Endothelial cell of umbilical vein (primary cell): ENCODE results near the gene ACKR3. TPM values are rescaled to one million over a fixed set of nuclear protein-coding genes. Genes with fewer than 3 reads are reported as not detected.

Source experiments
- BruUV-seq: library from RNA; stranded (reverse); fragments of 400-500 nt; replicated peaks from 2 replicates; lab custom pipeline; 2021; lab: Mats Ljungman, UMichigan
- CTCF ChIA-PET: fragments of 300-600, 350-600 bp; sonication (Branson Sonifier 250); formaldehyde crosslinking; loops from one replicate; lab custom pipeline; 2021; ENCODE audit warnings: antibody characterized with exemption, inconsistent platforms; lab: Charles Lee
- POLR2A ChIA-PET: fragments of 300-600, 350-600 bp; sonication (Branson Sonifier 250); formaldehyde crosslinking; loops from one replicate; lab custom pipeline; 2021; ENCODE audit warnings: antibody characterized with exemption, inconsistent platforms; lab: Charles Lee
- DNase-seq: peaks from one replicate; pipeline ENCODE4 v3.0.0-alpha.2; 2011; ENCODE audit warnings: low read depth, low spot score
- FAIRE-seq: peaks from 2 replicates; lab custom pipeline; 2011; peaks lifted over from hg19 to GRCh38; lab: Jason Lieb, UNC
- H2AFZ ChIP-seq: 2 replicates; pipeline ENCODE4 v1.6.0; 2012; ENCODE audit warnings: low read depth, low read length, control low read depth, inconsistent platforms
- H3K27ac ChIP-seq: 2 replicates; pipeline ENCODE4 v1.5.1; 2011; ENCODE audit warnings: low read depth, mild to moderate bottlenecking, control low read depth, low read length, moderate library complexity; ENCODE audit not compliant: insufficient read depth
- H3K27me3 ChIP-seq, 2 experiments: 2 replicates each; pipeline versions ENCODE4 v1.6.0 to v1.6.1; 2011; ENCODE audit warnings: low read length in 2 of 2, mixed read lengths in 1 of 2; ENCODE audit not compliant: control insufficient read depth in 2 of 2, insufficient read depth in 2 of 2
- H3K36me3 ChIP-seq, 2 experiments: 2 replicates in 1 of 2; 3 replicates in 1 of 2; pipeline ENCODE4 v1.5.1; 2011; ENCODE audit warnings: low read length in 2 of 2, mild to moderate bottlenecking in 1 of 2, moderate library complexity in 1 of 2; ENCODE audit not compliant: control insufficient read depth in 2 of 2, insufficient read depth in 2 of 2; ENCODE audit errors: extremely low read depth in 1 of 2
- H3K4me1 ChIP-seq: 3 replicates; pipeline ENCODE4 v1.5.1; 2011; ENCODE audit warnings: mild to moderate bottlenecking, low read length; ENCODE audit not compliant: control insufficient read depth, insufficient read depth; ENCODE audit errors: extremely low read depth
- H3K4me2 ChIP-seq: 2 replicates; pipeline ENCODE4 v1.6.1; 2011; ENCODE audit warnings: low read length, control low read depth, mixed read lengths; ENCODE audit not compliant: insufficient read depth
- H3K4me3 ChIP-seq, 3 experiments: fragments of 200-600 bp in 1 of 3; sonication (generic), shearing (Covaris generic) in 1 of 3; replicated peaks in 1 of 3; 2 replicates each; pipeline ENCODE4 v1.5.1; 2011 to 2016; ENCODE audit warnings: control low read depth in 3 of 3, low read length in 3 of 3, mild to moderate bottlenecking in 2 of 3, inconsistent platforms in 1 of 3, low read depth in 1 of 3, moderate library complexity in 1 of 3; ENCODE audit not compliant: insufficient read depth in 1 of 3
- H3K79me2 ChIP-seq: 2 replicates; pipeline ENCODE4 v1.6.0; 2012; ENCODE audit warnings: low read length, inconsistent platforms; ENCODE audit not compliant: control insufficient read depth, insufficient read depth
- H3K9ac ChIP-seq: replicated peaks from 2 replicates; pipeline ENCODE3; 2011; ENCODE audit warnings: low read length, control low read depth; ENCODE audit not compliant: insufficient read depth; ENCODE audit errors: extremely low read depth
- H3K9me1 ChIP-seq: replicated peaks from 3 replicates; pipeline ENCODE4 v1.6.0; 2011; ENCODE audit warnings: mild to moderate bottlenecking, low read length; ENCODE audit not compliant: control insufficient read depth, insufficient read depth; ENCODE audit errors: extremely low read depth
- H3K9me3 ChIP-seq: replicated peaks from 2 replicates; pipeline ENCODE4 v1.5.1; 2012; ENCODE audit warnings: low read length, inconsistent platforms; ENCODE audit not compliant: control insufficient read depth, insufficient read depth
- H4K20me1 ChIP-seq: replicated peaks from 2 replicates; pipeline ENCODE3; 2011; ENCODE audit warnings: mild to moderate bottlenecking, low read length; ENCODE audit not compliant: control insufficient read depth, insufficient read depth; ENCODE audit errors: extremely low read depth
- EZH2 ChIP-seq: IDR thresholded peaks from 2 replicates; pipeline ENCODE4 v1.6.1; 2012; ENCODE audit warnings: borderline replicate concordance, low read depth, mild to moderate bottlenecking, moderate library complexity, low read length, inconsistent platforms; ENCODE audit not compliant: severe bottlenecking
- FOS ChIP-seq: IDR thresholded peaks from 2 replicates; pipeline ENCODE4 v1.6.1; 2011; ENCODE audit warnings: mild to moderate bottlenecking, low read length, moderate library complexity, borderline replicate concordance; ENCODE audit not compliant: insufficient read depth
- GATA2 ChIP-seq: IDR thresholded peaks from 2 replicates; pipeline ENCODE4 v1.7.0; 2011; ENCODE audit warnings: low read depth, mild to moderate bottlenecking, moderate library complexity, mixed read lengths, low read length; ENCODE audit not compliant: insufficient read length, insufficient read depth
- JUN ChIP-seq: IDR thresholded peaks from 2 replicates; pipeline ENCODE4 v1.6.1; 2011; ENCODE audit warnings: borderline replicate concordance, low read depth; ENCODE audit not compliant: insufficient read length, insufficient read depth
- MYC ChIP-seq: IDR thresholded peaks from one replicate; pipeline ENCODE4 v1.6.1; 2011; ENCODE audit warnings: mild to moderate bottlenecking, low read depth, low read length
- POLR2A ChIP-seq: IDR thresholded peaks from 2 replicates; pipeline ENCODE4 v1.6.1; 2012; ENCODE audit warnings: low read depth, mild to moderate bottlenecking, control low read depth, low read length
- POLR2AphosphoS5 ChIP-seq: IDR thresholded peaks from 2 replicates; pipeline ENCODE4 v1.6.1; 2012; ENCODE audit warnings: low read depth, mild to moderate bottlenecking, control low read depth, low read length, moderate library complexity; ENCODE audit not compliant: insufficient read depth
- dilution Hi-C: fragments of 300-500 bp; cut with MboI; formaldehyde crosslinking; loops from one replicate; pipeline ENCODE4 v1.15.0; 2019; ENCODE audit warnings: low sequenced_read_pairs; ENCODE audit not compliant: extremely low pct_ligation_motif_present
- intact Hi-C: fragments of 100-400 bp; cut with micrococcal nuclease; formaldehyde crosslinking; loops from one replicate; pipeline ENCODE4 v1.10.0; 2022
- polyA plus RNA-seq, 4 experiments: library from polyadenylated mRNA; depleted of rRNA in 3 of 4; stranded (reverse) in 3 of 4; unstranded in 1 of 4; fragments of >200 nt; gene quantifications; 2 replicates each; pipeline versions ENCODE4 v1.2.1 to v1.2.3, GENCODE V29; 2011 to 2012; ENCODE audit warnings: missing spikeins in 1 of 4
- total RNA-seq: library from RNA; stranded (reverse); gene quantifications from 2 replicates; pipeline ENCODE4 v1.2.3, GENCODE V29; 2021
- TF ChIP-seq, protein P1 (sequence below), 2 donors: IDR thresholded peaks; 1 replicate in 1 of 2; 2 replicates in 1 of 2; pipeline ENCODE4 v1.5.1; 2011; ENCODE audit warnings: low read length in 2 of 2, mild to moderate bottlenecking in 2 of 2, moderate library complexity in 2 of 2, control low read depth in 1 of 2, inconsistent platforms in 1 of 2, low read depth in 1 of 2; ENCODE audit not compliant: insufficient read depth in 1 of 2; ENCODE audit errors: extremely low read depth in 1 of 2
- TF ChIP-seq, protein P2 (sequence below): IDR thresholded peaks from 2 replicates; pipeline ENCODE4 v1.6.1; 2011; ENCODE audit not compliant: insufficient read depth, insufficient read length

The ACKR3 gene
- total and polyA plus RNA-seq, 2 donors (not counting 3 experiments of a cell fraction or from before 2014, with no cell fraction given), result 31.1 to 428 TPM

DNA sequence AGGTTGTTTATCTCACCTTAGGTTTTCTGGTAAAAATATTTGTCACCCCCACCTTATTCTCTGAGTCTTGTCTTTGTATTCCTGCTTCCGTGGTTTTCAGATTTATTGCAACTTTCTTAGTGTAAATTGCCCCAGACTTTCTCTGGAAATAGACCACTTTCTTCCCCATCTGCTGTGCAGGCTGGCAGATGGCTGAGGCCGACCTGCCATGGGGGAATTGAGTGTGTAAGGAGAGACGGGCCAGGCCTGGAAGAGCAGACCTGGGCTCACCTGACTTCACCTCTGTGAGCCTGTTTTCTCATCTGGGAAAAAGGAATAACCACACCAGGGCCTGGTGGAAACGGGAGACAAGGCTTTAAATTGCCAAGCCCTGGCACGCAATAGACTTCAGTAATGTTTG is 44.9 kb downstream of the ACKR3 start:
- no peak overlapping the region for H3K27ac ChIP-seq
- ChIA-PET POLR2A (no interaction called here), CTCF (no interaction called here)
- no peak for DNase-seq
- no peaks in the 10 kb centered on the region for H3K36me3 ChIP-seq
- no peaks in the 10 kb centered on the region for H3K4me1 ChIP-seq
- no peaks in the 10 kb centered on the region for H3K9me1 ChIP-seq
- no TSS peak for BruUV-seq
- H3K27me3 ChIP-seq, result peaks cover 0 to 5% of the 10 kb centered on the region in 2 experiments
- FAIRE-seq, result no peak
- no peak overlapping the region for H2AFZ ChIP-seq
- dilution Hi-C loops, result no loop called here
- H3K79me2 ChIP-seq, result no peaks in the 10 kb centered on the region
- H3K4me3 ChIP-seq, result no peak overlapping the region
- H3K9me3 ChIP-seq, result no peaks in the 10 kb centered on the region
- TF ChIP-seq MYC (no peak), POLR2A (no peak), JUN (no peak), EZH2 (no peak), GATA2 (no peak), FOS (no peak), POLR2AphosphoS5 (no peak)
- TF ChIP-seq, protein P1, sequence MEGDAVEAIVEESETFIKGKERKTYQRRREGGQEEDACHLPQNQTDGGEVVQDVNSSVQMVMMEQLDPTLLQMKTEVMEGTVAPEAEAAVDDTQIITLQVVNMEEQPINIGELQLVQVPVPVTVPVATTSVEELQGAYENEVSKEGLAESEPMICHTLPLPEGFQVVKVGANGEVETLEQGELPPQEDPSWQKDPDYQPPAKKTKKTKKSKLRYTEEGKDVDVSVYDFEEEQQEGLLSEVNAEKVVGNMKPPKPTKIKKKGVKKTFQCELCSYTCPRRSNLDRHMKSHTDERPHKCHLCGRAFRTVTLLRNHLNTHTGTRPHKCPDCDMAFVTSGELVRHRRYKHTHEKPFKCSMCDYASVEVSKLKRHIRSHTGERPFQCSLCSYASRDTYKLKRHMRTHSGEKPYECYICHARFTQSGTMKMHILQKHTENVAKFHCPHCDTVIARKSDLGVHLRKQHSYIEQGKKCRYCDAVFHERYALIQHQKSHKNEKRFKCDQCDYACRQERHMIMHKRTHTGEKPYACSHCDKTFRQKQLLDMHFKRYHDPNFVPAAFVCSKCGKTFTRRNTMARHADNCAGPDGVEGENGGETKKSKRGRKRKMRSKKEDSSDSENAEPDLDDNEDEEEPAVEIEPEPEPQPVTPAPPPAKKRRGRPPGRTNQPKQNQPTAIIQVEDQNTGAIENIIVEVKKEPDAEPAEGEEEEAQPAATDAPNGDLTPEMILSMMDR (IDR thresholded peaks at IDR 0.05; ENCODE audit: extremely low read depth in 1 of 2, insufficient read depth in 1 of 2, low read depth in 1 of 2, low read length in 2 of 2), result no peak
- TF ChIP-seq, protein P2, sequence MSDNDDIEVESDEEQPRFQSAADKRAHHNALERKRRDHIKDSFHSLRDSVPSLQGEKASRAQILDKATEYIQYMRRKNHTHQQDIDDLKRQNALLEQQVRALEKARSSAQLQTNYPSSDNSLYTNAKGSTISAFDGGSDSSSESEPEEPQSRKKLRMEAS, result no peak
- no peak overlapping the region for H3K4me2 ChIP-seq
- no peak overlapping the region for H3K9ac ChIP-seq
- H4K20me1 ChIP-seq, result no peaks in the 10 kb centered on the region
- intact Hi-C loops, result no loop called here
